DOHH2 (cell line): ENCODE results near the gene POTEI.
"Not testable (repeated sequence)": the region's sequence is repeated elsewhere in the genome, so short reads cannot be mapped to it uniquely, and the experiment has no call there.

Experiments
- CTCF ChIP-seq: fragments of 200-600 bp; sonication (generic); IDR thresholded peaks from one replicate; pipeline ENCODE4 v1.5.1; 2014; ENCODE audit warnings: antibody characterized with exemption, mild to moderate bottlenecking, low read depth, low read length; ENCODE audit not compliant: poor library complexity, severe bottlenecking
- EZH2phosphoT487 ChIP-seq: fragments of 200-600 bp; sonication (generic); IDR thresholded peaks from 2 replicates; pipeline ENCODE4 v1.6.1; 2017; ENCODE audit warnings: borderline replicate concordance, mild to moderate bottlenecking, antibody characterized with exemption, low read length, moderate library complexity, mixed read lengths

- not testable (repeated sequence) for TF ChIP-seq CTCF, EZH2phosphoT487
Observed at GRCh38 chr2:130491073-130491472, 18.1 kb downstream of the POTEI start.
